SU-DHL-6 (cell line): ENCODE measurements around the gene HNRNPUL1.

Experiments used
- H2AFZ ChIP-seq: fragments of 200-600 bp; sonication (generic); 2 replicates; pipeline ENCODE4 v1.6.1; 2014; ENCODE audit warnings: low read depth, mild to moderate bottlenecking, moderate library complexity, mixed read lengths, antibody characterized with exemption, low read length; ENCODE audit not compliant: severe bottlenecking
- H3F3A ChIP-seq: fragments of 200-600 bp; shearing (Covaris generic); 2 replicates; pipeline ENCODE4 v1.6.0; 2016; ENCODE audit warnings: antibody characterized with exemption, mild to moderate bottlenecking; ENCODE audit not compliant: insufficient read depth
- H3K27ac ChIP-seq: fragments of 200-600 bp; sonication (generic); 2 replicates; pipeline ENCODE4 v1.5.1; 2016; ENCODE audit warnings: low read depth, mild to moderate bottlenecking, low read length, moderate library complexity, mixed read lengths
- H3K27me3 ChIP-seq: fragments of 200-600 bp; sonication (generic), shearing (Covaris generic); 2 replicates; pipeline ENCODE4 v1.6.0; 2014; ENCODE audit warnings: mild to moderate bottlenecking, low read length
- H3K36me3 ChIP-seq: fragments of 200-600 bp; sonication (generic); 2 replicates; pipeline ENCODE4 v1.6.1; 2014; ENCODE audit warnings: mild to moderate bottlenecking, low read length, mixed read lengths
- H3K4me2 ChIP-seq: fragments of 300-600, 200-600 bp; shearing (Covaris generic), sonication (generic); 2 replicates; pipeline ENCODE4 v1.6.0; 2014; ENCODE audit warnings: low read length, low read depth, mild to moderate bottlenecking; ENCODE audit not compliant: poor library complexity, severe bottlenecking
- H3K4me3 ChIP-seq: fragments of 200-600 bp; sonication (generic); 2 replicates; pipeline ENCODE4 v1.5.1; 2014; ENCODE audit warnings: antibody characterized with exemption, low read length, mild to moderate bottlenecking, mixed read lengths; ENCODE audit not compliant: insufficient read depth, poor library complexity, severe bottlenecking
- H3K79me2 ChIP-seq: fragments of 200-600 bp; sonication (generic); 2 replicates; pipeline ENCODE4 v1.6.1; 2014; ENCODE audit warnings: mild to moderate bottlenecking, low read length, moderate library complexity; ENCODE audit not compliant: insufficient read depth
- H3K9ac ChIP-seq: fragments of 200-600 bp; sonication (generic); 2 replicates; pipeline ENCODE4 v1.7.0; 2014; ENCODE audit warnings: mild to moderate bottlenecking, low read length
- H3K9me2 ChIP-seq: fragments of 200-600 bp; sonication (generic); replicated peaks from 2 replicates; pipeline ENCODE4 v1.6.1; 2014; ENCODE audit warnings: low read length; ENCODE audit not compliant: insufficient read depth
- H3K9me3 ChIP-seq: fragments of 200-600 bp; sonication (generic); 2 replicates; pipeline ENCODE4 v1.6.1; 2014; ENCODE audit warnings: low read length, mixed read lengths; ENCODE audit not compliant: insufficient read depth
- H4K20me1 ChIP-seq: fragments of 200-600 bp; sonication (generic); 2 replicates; pipeline ENCODE4 v1.6.1; 2014; ENCODE audit warnings: low read depth, mild to moderate bottlenecking, antibody characterized with exemption, low read length, moderate library complexity, mixed read lengths
- EZH2phosphoT487 ChIP-seq: fragments of 200-600 bp; sonication (generic), shearing (Covaris generic); conservative IDR thresholded peaks from 2 replicates; pipeline ENCODE4 v1.6.1; 2018; ENCODE audit warnings: mild to moderate bottlenecking, antibody characterized with exemption, low read length, moderate library complexity, mixed read lengths
- TF ChIP-seq, protein P1 (sequence below): fragments of 200-600 bp; sonication (generic); IDR thresholded peaks from one replicate; pipeline ENCODE4 v1.5.1; 2017; ENCODE audit warnings: antibody characterized with exemption, mild to moderate bottlenecking, low read length, moderate library complexity; ENCODE audit not compliant: insufficient read depth, poor library complexity, severe bottlenecking

The HNRNPUL1 gene

DNA sequence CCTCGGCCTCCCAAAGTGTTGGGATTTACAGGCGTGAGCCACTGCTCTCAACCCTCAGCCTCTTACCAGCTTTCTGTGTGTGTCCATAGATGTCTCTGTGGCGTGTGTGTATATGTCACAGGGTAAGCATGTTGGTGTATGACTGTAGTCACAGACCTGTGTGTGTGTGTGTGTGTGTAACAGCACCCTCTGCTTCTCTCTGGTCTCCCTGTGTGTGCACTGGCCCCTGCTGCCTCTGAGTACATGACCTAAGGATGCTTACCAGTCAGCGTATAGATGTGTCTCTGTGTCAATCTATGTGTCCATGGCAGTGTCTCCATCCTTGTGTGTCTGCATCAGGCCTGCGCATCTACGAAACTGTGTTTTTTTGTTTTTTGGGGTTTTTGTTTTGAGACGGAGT lies 39.5 kb upstream of the HNRNPUL1 start:
- Histone ChIP-seq H3K27ac (no peak overlapping the region), H3K9me2 (no peaks in the 10 kb centered on the region), H3K4me2 (no peak overlapping the region), H3K27me3 (no peaks in the 10 kb centered on the region), H3K4me3 (no peak overlapping the region), H4K20me1 (no peaks in the 10 kb centered on the region), H3K79me2 (no peaks in the 10 kb centered on the region), H3K9ac (no peak overlapping the region), H3F3A (no peaks in the 10 kb centered on the region), H2AFZ (no peak overlapping the region), H3K36me3 (no peaks in the 10 kb centered on the region), H3K9me3 (no peaks in the 10 kb centered on the region)
- TF ChIP-seq, protein P1, sequence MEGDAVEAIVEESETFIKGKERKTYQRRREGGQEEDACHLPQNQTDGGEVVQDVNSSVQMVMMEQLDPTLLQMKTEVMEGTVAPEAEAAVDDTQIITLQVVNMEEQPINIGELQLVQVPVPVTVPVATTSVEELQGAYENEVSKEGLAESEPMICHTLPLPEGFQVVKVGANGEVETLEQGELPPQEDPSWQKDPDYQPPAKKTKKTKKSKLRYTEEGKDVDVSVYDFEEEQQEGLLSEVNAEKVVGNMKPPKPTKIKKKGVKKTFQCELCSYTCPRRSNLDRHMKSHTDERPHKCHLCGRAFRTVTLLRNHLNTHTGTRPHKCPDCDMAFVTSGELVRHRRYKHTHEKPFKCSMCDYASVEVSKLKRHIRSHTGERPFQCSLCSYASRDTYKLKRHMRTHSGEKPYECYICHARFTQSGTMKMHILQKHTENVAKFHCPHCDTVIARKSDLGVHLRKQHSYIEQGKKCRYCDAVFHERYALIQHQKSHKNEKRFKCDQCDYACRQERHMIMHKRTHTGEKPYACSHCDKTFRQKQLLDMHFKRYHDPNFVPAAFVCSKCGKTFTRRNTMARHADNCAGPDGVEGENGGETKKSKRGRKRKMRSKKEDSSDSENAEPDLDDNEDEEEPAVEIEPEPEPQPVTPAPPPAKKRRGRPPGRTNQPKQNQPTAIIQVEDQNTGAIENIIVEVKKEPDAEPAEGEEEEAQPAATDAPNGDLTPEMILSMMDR = no peak
- TF ChIP-seq EZH2phosphoT487 = no peak

DNA sequence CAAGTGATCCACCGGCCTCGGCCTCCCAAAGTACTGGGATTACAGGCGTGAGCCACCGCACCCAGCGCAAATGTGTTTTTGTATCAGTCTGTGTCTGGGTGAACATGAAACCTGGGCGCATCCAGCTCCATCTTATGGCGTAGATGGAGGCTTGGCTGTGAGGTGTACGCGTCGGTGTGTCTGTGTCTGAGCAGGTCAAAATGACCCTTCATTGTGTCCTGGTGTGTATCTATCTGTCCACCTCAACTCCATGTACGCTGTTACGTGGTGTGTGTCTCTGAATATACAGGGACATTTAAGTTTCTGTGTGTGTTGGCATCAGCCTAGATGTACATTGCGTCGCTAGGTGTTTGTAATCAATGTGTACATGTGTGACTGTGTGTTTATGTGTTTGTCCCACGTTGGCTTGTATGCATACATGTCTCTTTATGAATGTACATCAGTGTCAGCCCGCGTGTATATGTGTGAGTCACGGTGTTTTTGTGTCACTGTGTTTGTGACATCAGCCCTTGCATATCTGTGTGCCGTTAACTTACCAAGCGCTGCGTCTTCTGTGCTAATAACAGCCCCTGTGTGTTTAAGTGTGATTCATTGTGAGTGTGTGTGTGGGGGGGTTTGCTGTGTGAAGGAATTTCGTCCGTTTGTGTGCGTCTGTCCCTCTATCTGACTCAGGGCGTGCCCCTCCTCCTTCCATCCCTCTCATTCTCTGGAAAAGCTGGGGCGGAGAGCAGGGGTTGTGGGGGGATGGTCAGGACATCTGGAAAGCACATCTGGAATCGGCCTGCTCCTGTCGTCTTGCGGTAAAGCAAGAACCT lies 38.7 kb upstream of the HNRNPUL1 start:
- no peaks in the 10 kb centered on the region for H3F3A ChIP-seq
- no peak overlapping the region for H3K9ac ChIP-seq
- no peak for TF ChIP-seq EZH2phosphoT487
- TF ChIP-seq, protein P1 = no peak
- H3K4me2 ChIP-seq = no peak overlapping the region
- H3K9me2 ChIP-seq = no peaks in the 10 kb centered on the region
- no peaks in the 10 kb centered on the region for H3K36me3 ChIP-seq
- H3K79me2 ChIP-seq = no peaks in the 10 kb centered on the region
- no peaks in the 10 kb centered on the region for H3K27me3 ChIP-seq
- H2AFZ ChIP-seq = no peak overlapping the region
- H4K20me1 ChIP-seq = no peaks in the 10 kb centered on the region
- H3K27ac ChIP-seq = no peak overlapping the region
- H3K9me3 ChIP-seq = no peaks in the 10 kb centered on the region
- no peak overlapping the region for H3K4me3 ChIP-seq

DNA sequence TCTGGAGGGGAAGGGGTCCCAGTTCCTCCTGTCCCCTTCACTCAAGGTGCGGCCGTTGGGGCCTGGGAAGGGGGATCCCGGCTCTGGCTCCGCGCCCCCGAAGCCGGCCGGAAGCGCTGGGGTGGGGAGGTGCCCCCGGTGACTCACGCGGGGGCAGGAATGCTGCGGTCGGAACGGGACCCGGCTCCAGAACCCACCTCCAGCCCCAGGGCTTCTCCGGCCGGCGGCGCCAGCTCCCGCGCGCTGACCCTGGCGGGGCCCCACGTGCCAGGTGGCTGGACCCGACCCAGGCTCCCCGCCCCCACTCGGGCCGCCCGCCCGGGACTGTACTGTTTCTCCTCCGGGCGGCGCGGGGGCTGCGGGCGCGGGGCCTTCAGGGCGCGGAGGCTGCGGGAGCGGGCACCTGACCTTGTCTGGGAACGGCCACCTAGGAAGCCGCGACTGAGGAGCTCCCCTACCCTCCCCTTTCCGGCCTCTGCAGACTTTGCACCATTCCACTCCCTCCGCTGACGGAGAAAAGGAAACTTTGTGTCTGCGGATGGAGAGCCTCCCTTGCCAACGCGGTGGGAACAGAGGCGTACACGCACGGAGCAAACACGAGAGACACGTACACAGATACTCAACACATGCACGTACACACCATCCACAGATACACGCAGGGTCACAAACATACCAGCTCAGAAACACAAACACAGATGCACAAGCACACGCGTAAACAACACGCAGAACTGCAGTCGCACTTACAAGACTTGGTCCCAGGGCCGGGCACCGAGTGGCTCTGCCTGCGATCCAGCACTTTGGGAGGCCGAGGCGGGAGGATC lies 37.9 kb upstream of the HNRNPUL1 start:
- Histone ChIP-seq H3K4me3 (no peak overlapping the region), H3K36me3 (no peaks in the 10 kb centered on the region), H4K20me1 (no peaks in the 10 kb centered on the region), H2AFZ (no peak overlapping the region), H3K9me2 (no peaks in the 10 kb centered on the region), H3F3A (no peaks in the 10 kb centered on the region), H3K79me2 (no peaks in the 10 kb centered on the region), H3K27me3 (no peaks in the 10 kb centered on the region), H3K9me3 (no peaks in the 10 kb centered on the region), H3K27ac (no peak overlapping the region), H3K4me2 (no peak overlapping the region), H3K9ac (no peak overlapping the region)
- TF ChIP-seq EZH2phosphoT487 = no peak
- TF ChIP-seq, protein P1 = no peak
